ENCODE data around the gene CCDC184.

CCDC184 gene

GRCh38 chr12:48157018-48157888 is 26.2 kb upstream of the CCDC184 start, which contains the start of gene ASB8:
Gene ASB8, minus strand, starts transcription at chr12:48157515. Its CDS starts 4,019 bp downstream, at chr12:48153496.
- Histone ChIP-seq H3K27me3 (ENCODE audit: insufficient read depth, low read depth) (no peaks in the 10 kb centered on the region), H3K4me2 (peak within 1 kb of the TSS; percentile 85), H3K79me2 (ENCODE audit: insufficient read depth, low read depth) (peaks cover 38% of the 10 kb centered on the region), H3K27ac (peak within 1 kb of the TSS; percentile 48), H4K20me1 (ENCODE audit: insufficient read depth) (no peaks in the 10 kb centered on the region), H3K9ac (peak within 1 kb of the TSS; percentile 55; the same call in 1 of the 2 replicates), H2AFZ (ENCODE audit: low read depth) (peak within 1 kb of the TSS; percentile 82), H3K4me3 (IDR thresholded peaks at IDR 0.05; ENCODE audit: insufficient read depth, low read depth, low read length) (no peak within 1 kb of the TSS), H3K4me1 (ENCODE audit: low read depth, poor library complexity, severe bottlenecking) (peaks cover 49% of the 10 kb centered on the region), H3K36me3 (ENCODE audit: insufficient read depth) (0 out of 2 replicates have a peak, but pooled peaks cover 4% of the 10 kb centered on the region)
- TF ChIP-seq CTCF (conservative IDR thresholded peaks at IDR 0.05; ENCODE audit: low read depth, low read length), result peak; percentile 42

GRCh38 chr12:48157889-48158370 is 25.5 kb upstream of the CCDC184 start:
- Histone ChIP-seq H2AFZ (ENCODE audit: low read depth) (peak overlapping the region; percentile 82), H3K36me3 (ENCODE audit: insufficient read depth) (0 out of 2 replicates have a peak, but pooled peaks cover 4% of the 10 kb centered on the region), H3K4me3 (IDR thresholded peaks at IDR 0.05; ENCODE audit: insufficient read depth, low read depth, low read length) (no peak overlapping the region), H3K4me1 (ENCODE audit: low read depth, poor library complexity, severe bottlenecking) (peaks cover 42% of the 10 kb centered on the region), H3K27me3 (ENCODE audit: insufficient read depth, low read depth) (no peaks in the 10 kb centered on the region), H3K27ac (peak overlapping the region; percentile 48), H3K79me2 (ENCODE audit: insufficient read depth, low read depth) (peaks cover 38% of the 10 kb centered on the region), H3K4me2 (peak overlapping the region; percentile 73), H4K20me1 (ENCODE audit: insufficient read depth) (no peaks in the 10 kb centered on the region), H3K9ac (no peak overlapping the region; the same call in 1 of the 2 replicates)
- no peak for TF ChIP-seq CTCF (conservative IDR thresholded peaks at IDR 0.05; ENCODE audit: low read depth, low read length)

GRCh38 chr12:48160046-48160445 is 23.4 kb upstream of the CCDC184 start:
- Histone ChIP-seq H3K4me2 (no peak overlapping the region), H3K79me2 (ENCODE audit: insufficient read depth, low read depth) (peaks cover 18% of the 10 kb centered on the region), H4K20me1 (ENCODE audit: insufficient read depth) (no peaks in the 10 kb centered on the region), H3K36me3 (ENCODE audit: insufficient read depth) (no peaks in the 10 kb centered on the region), H3K9ac (no peak overlapping the region), H3K27me3 (ENCODE audit: insufficient read depth, low read depth) (no peaks in the 10 kb centered on the region), H3K27ac (no peak overlapping the region), H3K4me1 (ENCODE audit: low read depth, poor library complexity, severe bottlenecking) (peaks cover 21% of the 10 kb centered on the region), H3K4me3 (IDR thresholded peaks at IDR 0.05; ENCODE audit: insufficient read depth, low read depth, low read length) (no peak overlapping the region), H2AFZ (ENCODE audit: low read depth) (no peak overlapping the region)
- no peak for TF ChIP-seq CTCF (conservative IDR thresholded peaks at IDR 0.05; ENCODE audit: low read depth, low read length)

- TF ChIP-seq CTCF (conservative IDR thresholded peaks at IDR 0.05; ENCODE audit: low read depth, low read length), result no peak
- peaks cover 16% of the 10 kb centered on the region for H3K4me1 ChIP-seq (ENCODE audit: low read depth, poor library complexity, severe bottlenecking)
- no peak overlapping the region for H3K4me2 ChIP-seq
- H3K27me3 ChIP-seq (ENCODE audit: insufficient read depth, low read depth), result no peaks in the 10 kb centered on the region
- H3K36me3 ChIP-seq (ENCODE audit: insufficient read depth), result no peaks in the 10 kb centered on the region
- peaks cover 13% of the 10 kb centered on the region; the same call in 1 of the 2 replicates for H3K79me2 ChIP-seq (ENCODE audit: insufficient read depth, low read depth)
- H2AFZ ChIP-seq (ENCODE audit: low read depth), result no peak overlapping the region
- H3K4me3 ChIP-seq (IDR thresholded peaks at IDR 0.05; ENCODE audit: insufficient read depth, low read depth, low read length), result no peak overlapping the region
- H4K20me1 ChIP-seq (ENCODE audit: insufficient read depth), result no peaks in the 10 kb centered on the region
- H3K9ac ChIP-seq, result no peak overlapping the region
- H3K27ac ChIP-seq, result no peak overlapping the region
Observed at GRCh38 chr12:48160807-48161206, 22.6 kb upstream of the CCDC184 start.

All from KMS-11 (cell line).